CD8-positive, alpha-beta memory T cell (primary cell): Measurements from ENCODE around the gene CLEC20A. TPM values are rescaled to one million over a fixed set of nuclear protein-coding genes. Genes with fewer than 3 reads are reported as not detected.

ENCODE experiments used
- CTCF ChIA-PET: fragments of 350-600 bp; sonication (Branson Sonifier 250); formaldehyde crosslinking; loops from one replicate; lab custom pipeline; 2021; ENCODE audit warnings: antibody characterized with exemption; lab: Charles Lee
- POLR2A ChIA-PET: fragments of 350-600 bp; sonication (Branson Sonifier 250); formaldehyde crosslinking; loops from one replicate; lab custom pipeline; 2021; ENCODE audit warnings: antibody characterized with exemption; lab: Charles Lee
- DNase-seq, 5 donors: peaks; one replicate each; pipeline versions ENCODE4 v3.0.0 to v3.0.0-alpha.2; 2020 to 2022; ENCODE audit warnings: mixed read lengths in 1 of 5
- H3K27ac ChIP-seq: one replicate; pipeline ENCODE4 v1.7.0; 2013; ENCODE audit warnings: low read depth, mild to moderate bottlenecking, low read length, moderate library complexity
- H3K27me3 ChIP-seq: 2 replicates; pipeline ENCODE4 v1.7.0; 2013; ENCODE audit warnings: low read length, mild to moderate bottlenecking; ENCODE audit not compliant: insufficient read depth, poor library complexity, severe bottlenecking
- H3K36me3 ChIP-seq: 2 replicates; pipeline ENCODE4 v1.7.0; 2013; ENCODE audit warnings: mild to moderate bottlenecking, low read length, moderate library complexity; ENCODE audit not compliant: insufficient read depth
- H3K4me1 ChIP-seq: 2 replicates; pipeline ENCODE4 v1.7.0; 2013; ENCODE audit warnings: mild to moderate bottlenecking, low read length, moderate library complexity; ENCODE audit not compliant: insufficient read depth
- H3K4me3 ChIP-seq: 2 replicates; pipeline ENCODE4 v1.7.0; 2013; ENCODE audit warnings: mild to moderate bottlenecking, low read length
- H3K9me3 ChIP-seq: 2 replicates; pipeline ENCODE4 v1.7.0; 2013; ENCODE audit warnings: mild to moderate bottlenecking, low read length
- H3K27ac Mint-ChIP-seq, 8 donors: one replicate each; pipeline ENCODE4 v1.8.0; 2020 to 2021; ENCODE audit warnings: mixed read lengths in 8 of 8, mild to moderate bottlenecking in 6 of 8, inconsistent platforms in 3 of 8, moderate library complexity in 3 of 8
- H3K27me3 Mint-ChIP-seq, 2 donors: one replicate each; pipeline ENCODE4 v1.8.0; 2020 to 2021; ENCODE audit warnings: mixed read lengths in 2 of 2, mild to moderate bottlenecking in 1 of 2, moderate library complexity in 1 of 2
- H3K36me3 Mint-ChIP-seq, 3 donors: one replicate each; pipeline ENCODE4 v1.8.0; 2020 to 2021; ENCODE audit warnings: mixed read lengths in 3 of 3, inconsistent platforms in 1 of 3, mild to moderate bottlenecking in 1 of 3
- H3K4me1 Mint-ChIP-seq, 3 donors: one replicate each; pipeline ENCODE4 v1.8.0; 2020 to 2021; ENCODE audit warnings: mixed read lengths in 3 of 3, inconsistent platforms in 1 of 3, mild to moderate bottlenecking in 1 of 3
- H3K4me3 Mint-ChIP-seq, 7 donors: one replicate each; pipeline ENCODE4 v1.8.0; 2020 to 2021; ENCODE audit warnings: mixed read lengths in 7 of 7, mild to moderate bottlenecking in 6 of 7, moderate library complexity in 4 of 7, inconsistent platforms in 2 of 7
- H3K9me3 Mint-ChIP-seq, 5 donors: one replicate each; pipeline ENCODE4 v1.8.0; 2020 to 2022; ENCODE audit warnings: mixed read lengths in 5 of 5, mild to moderate bottlenecking in 3 of 5, moderate library complexity in 2 of 5, inconsistent platforms in 1 of 5
- polyA plus RNA-seq: library from polyadenylated mRNA; unstranded; fragments of 300-500 nt; fragmentation: Illumina TruSeq; gene quantifications from one replicate; pipeline ENCODE4 v1.2.3, GENCODE V29; 2021
- total RNA-seq, 2 experiments: library from RNA; stranded (reverse); gene quantifications; one replicate each; pipeline ENCODE4 v1.2.3, GENCODE V29; 2021

Gene CLEC20A
- total and polyA plus RNA-seq, 3 experiments from 2014 or later: not detected

DNA sequence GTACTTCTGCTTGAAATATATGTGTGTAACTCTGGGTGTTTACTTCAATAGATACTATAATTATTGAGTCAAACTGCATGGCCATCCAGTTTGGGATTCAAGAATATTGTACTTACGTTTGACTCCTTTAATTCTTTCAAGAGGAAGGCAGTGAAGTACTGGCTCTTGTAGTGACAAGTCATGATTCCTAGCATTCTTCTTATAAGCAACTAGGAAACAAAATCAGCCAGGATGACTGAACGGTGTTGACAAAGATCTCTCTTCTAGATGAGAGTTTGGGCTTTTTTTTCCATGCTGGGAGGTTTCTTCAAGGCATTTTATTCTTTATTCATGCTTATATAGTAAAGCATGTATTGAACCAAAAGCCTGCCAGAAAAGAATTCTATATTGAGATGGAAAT, 58.3 kb downstream of the CLEC20A start:
- Mint-ChIP-seq H3K4me3 (no peak overlapping the region), H3K36me3 (no peaks in the 10 kb centered on the region), H3K27ac (no peak overlapping the region), H3K4me1 (no peaks in the 10 kb centered on the region), H3K9me3 (peaks cover 0 to 4% (median 0%) of the 10 kb centered on the region in 5 donors), H3K27me3 (no peaks in the 10 kb centered on the region)
- Histone ChIP-seq H3K27me3 (no peaks in the 10 kb centered on the region), H3K9me3 (no peaks in the 10 kb centered on the region), H3K4me3 (no peak overlapping the region), H3K36me3 (no peaks in the 10 kb centered on the region), H3K4me1 (no peaks in the 10 kb centered on the region), H3K27ac (no peak overlapping the region)
- CTCF ChIA-PET: no interaction called here
- no peak for DNase-seq
- POLR2A ChIA-PET: no interaction called here

- H3K36me3 Mint-ChIP-seq: no peaks in the 10 kb centered on the region
- no peak for DNase-seq
- H3K27me3 Mint-ChIP-seq: no peaks in the 10 kb centered on the region
- Histone ChIP-seq H3K4me1 (no peaks in the 10 kb centered on the region), H3K27me3 (no peaks in the 10 kb centered on the region), H3K36me3 (no peaks in the 10 kb centered on the region), H3K9me3 (no peaks in the 10 kb centered on the region), H3K27ac (no peak overlapping the region), H3K4me3 (no peak overlapping the region)
- CTCF ChIA-PET: no interaction called here
- POLR2A ChIA-PET: no interaction called here
- peaks cover 0 to 2% (median 0%) of the 10 kb centered on the region in 5 donors for H3K9me3 Mint-ChIP-seq
- no peaks in the 10 kb centered on the region for H3K4me1 Mint-ChIP-seq
- H3K27ac Mint-ChIP-seq: no peak overlapping the region
- H3K4me3 Mint-ChIP-seq: no peak overlapping the region
These were observed 59.9 kb downstream of the CLEC20A start for GRCh38 chr1:178436899-178437298.

DNA sequence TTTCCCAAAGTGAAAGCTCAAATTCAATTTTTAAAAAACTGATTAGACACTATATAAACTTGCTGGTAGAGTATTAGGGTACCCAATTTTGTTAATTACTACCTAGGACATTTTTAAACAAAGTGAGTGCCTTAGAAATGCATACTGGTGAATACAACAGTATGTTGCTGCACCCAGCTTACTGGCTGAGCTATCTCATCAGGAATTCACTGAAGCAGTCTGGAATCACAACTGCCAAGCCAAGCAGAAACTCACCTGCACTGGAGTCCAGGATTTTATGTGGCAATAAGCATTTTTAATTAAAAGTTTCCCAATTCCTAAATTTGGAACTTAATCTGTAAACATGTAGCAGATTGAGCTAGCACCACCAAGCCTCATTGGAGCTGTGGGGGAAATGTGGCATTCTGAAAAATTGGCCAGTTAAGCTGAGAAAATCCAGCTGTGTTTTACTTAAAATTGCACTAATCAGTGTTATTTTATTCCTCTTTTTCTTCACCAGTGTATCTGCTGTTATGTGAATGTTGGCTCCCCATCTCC, 61.8 kb downstream of the CLEC20A start:
- Mint-ChIP-seq H3K4me1 (no peaks in the 10 kb centered on the region), H3K36me3 (no peaks in the 10 kb centered on the region), H3K27ac (no peak overlapping the region), H3K27me3 (no peaks in the 10 kb centered on the region), H3K4me3 (no peak overlapping the region), H3K9me3 (peaks cover 0 to 2% (median 0%) of the 10 kb centered on the region in 5 donors)
- no peaks in the 10 kb centered on the region for H3K27me3 ChIP-seq
- no peaks in the 10 kb centered on the region for H3K4me1 ChIP-seq
- no peaks in the 10 kb centered on the region for H3K36me3 ChIP-seq
- no peak overlapping the region for H3K4me3 ChIP-seq
- DNase-seq: no peak
- H3K9me3 ChIP-seq: no peaks in the 10 kb centered on the region
- no peak overlapping the region for H3K27ac ChIP-seq
- ChIA-PET CTCF (interaction anchor here (1.3 kb wide), 1 partner anchor 15 kb away, joined by 3 read pairs; no protein-coding TSS in a partner anchor), POLR2A (no interaction called here)

GRCh38 chr1:178434360-178434759, 62.4 kb downstream of the CLEC20A start:
- Histone ChIP-seq H3K4me1 (no peaks in the 10 kb centered on the region), H3K27me3 (no peaks in the 10 kb centered on the region), H3K4me3 (no peak overlapping the region), H3K27ac (no peak overlapping the region), H3K9me3 (no peaks in the 10 kb centered on the region), H3K36me3 (no peaks in the 10 kb centered on the region)
- Mint-ChIP-seq H3K9me3 (peaks cover 0 to 2% (median 0%) of the 10 kb centered on the region in 5 donors), H3K36me3 (no peaks in the 10 kb centered on the region), H3K4me3 (no peak overlapping the region), H3K27ac (no peak overlapping the region), H3K4me1 (no peaks in the 10 kb centered on the region), H3K27me3 (no peaks in the 10 kb centered on the region)
- ChIA-PET POLR2A (no interaction called here), CTCF (interaction anchor here (1.3 kb wide), 1 partner anchor 15 kb away, joined by 3 read pairs; no protein-coding TSS in a partner anchor)
- DNase-seq: no peak

Other genes with a start within 250 kb of the CLEC20A start
- not detected for gene TEX35, start 16.1 kb upstream of the CLEC20A start, total RNA-seq
- gene TEX35, start 16.1 kb upstream of the CLEC20A start, polyA plus RNA-seq: not detected
- 1 to 10 TPM; 1.8 to 2.1 TPM for gene RALGPS2, start 228.3 kb upstream of the CLEC20A start, total RNA-seq
- 4.1 TPM for gene RALGPS2, start 228.3 kb upstream of the CLEC20A start, polyA plus RNA-seq